ENCODE results near the gene PMAIP1. TPM values are rescaled to one million over a fixed set of nuclear protein-coding genes. Genes with fewer than 3 reads are reported as not detected.

Gene PMAIP1
- total and polyA plus RNA-seq, 9 of the 15 experiments (the other 6 are each of a cell fraction or from before 2014, with no cell fraction given) = 8.0 to 22.9 (median 14.9) TPM

- Histone ChIP-seq H3K36me3 (ENCODE audit: control insufficient read depth, insufficient read depth, low read length) (peaks cover 11% of the 10 kb centered on the region), H3K79me2 (ENCODE audit: control insufficient read depth, insufficient read depth, low read length) (peaks cover 8% of the 10 kb centered on the region), H3K4me3 (no peak overlapping the region), H3K4me2 (ENCODE audit: insufficient read depth, low read length) (no peak overlapping the region), H3K9ac (ENCODE audit: insufficient read depth in 1 of 2, low read depth in 2 of 2, low read length in 2 of 2) (no peak overlapping the region), H3K9me1 (ENCODE audit: control insufficient read depth, insufficient read depth, low read length) (no peaks in the 10 kb centered on the region), H2AFZ (ENCODE audit: low read depth, low read length) (no peak overlapping the region), H3K27ac (ENCODE audit: extremely low read depth, low read depth, low read length) (no peak overlapping the region), H4K20me1 (replicated peaks; ENCODE audit: control insufficient read depth, insufficient read depth, low read length) (no peaks in the 10 kb centered on the region), H3K4me1 (replicated peaks in 1 of 2; ENCODE audit: control insufficient read depth in 2 of 2, insufficient read depth in 2 of 2, low read length in 2 of 2) (peaks cover 0 to 11% of the 10 kb centered on the region in 2 experiments; a peak in 4 of 5 replicates), H3K27me3 (ENCODE audit: control insufficient read depth in 2 of 2, insufficient read depth in 2 of 2, low read length in 2 of 2) (no peaks in the 10 kb centered on the region), H3K9me3 (replicated peaks; ENCODE audit: control insufficient read depth, insufficient read depth, low read depth, low read length) (no peaks in the 10 kb centered on the region)
- no peak for TF ChIP-seq MAFF (IDR thresholded peaks at IDR 0.05; ENCODE audit: low read length)
- peak; percentile 72 for TF ChIP-seq ZBTB40 (IDR thresholded peaks at IDR 0.05)
- TF ChIP-seq ZBTB40 (CRISPR knock-in tag; IDR thresholded peaks at IDR 0.05) = no peak
- no TSS peak for BruUV-seq (replicated peaks)
- ChIA-PET POLR2A (interaction anchor here (1.1 to 2.0 kb wide), 2 partner anchors 8 to 28 kb away, joined by 3 to 8 read pairs; partner anchors contain the start of gene PMAIP1), CTCF (ENCODE audit: low intra/inter-chr PET ratio) (no interaction called here)
- no peak for ATAC-seq
- 84% methylated on average over 4 of the region's 4 CpGs for WGBS (ENCODE audit: insufficient coverage, low coverage, missing lambda C conversion rate)
- DNase-seq (ENCODE audit: extremely low read depth in 1 of 4, low spot score in 3 of 4) = no peak
- intact Hi-C loops (cut with micrococcal nuclease) (no loop called here), in situ Hi-C loops (cut with MboI) (no loop called here)
- no peak for FAIRE-seq
Measured at GRCh38 chr18:59907660-59908059, 7.9 kb downstream of the PMAIP1 start.
